GM21786 (cell line): ENCODE measurements around the gene CRISPLD2.

Experiments used
- ATAC-seq: cut with Tn5 transposase; IDR thresholded peaks from one replicate; pipeline ENCODE4 v1.9.1; 2021; ENCODE audit not compliant: unreplicated experiment

CRISPLD2 gene

GRCh38 chr16:84947996-84948850, 128.4 kb downstream of the CRISPLD2 start:
- no peak for ATAC-seq

GRCh38 chr16:84948851-84949610, 129.2 kb downstream of the CRISPLD2 start:
- ATAC-seq, result no peak

- no peak for ATAC-seq
These were observed 130.1 kb downstream of the CRISPLD2 start for GRCh38 chr16:84949772-84950436.

- ATAC-seq, result no peak
These were observed 131.1 kb downstream of the CRISPLD2 start for GRCh38 chr16:84950906-84951305.

GRCh38 chr16:84952335-84953189, 132.8 kb downstream of the CRISPLD2 start:
- peak; percentile 74 for ATAC-seq

GRCh38 chr16:84953190-84953746, 133.5 kb downstream of the CRISPLD2 start:
- no peak for ATAC-seq

- no peak for ATAC-seq
These were observed 135.6 kb downstream of the CRISPLD2 start for GRCh38 chr16:84955427-84955826.

- ATAC-seq, result no peak
These were observed 137.4 kb downstream of the CRISPLD2 start for GRCh38 chr16:84957192-84957591.

GRCh38 chr16:84957792-84958191, 138.0 kb downstream of the CRISPLD2 start:
- ATAC-seq, result no peak
